Transverse colon (tissue), 4 donors: Measurements from ENCODE around the gene TMEM42.

Experiments
- CTCF ChIP-seq, 5 experiments: fragments of 200-600 bp in 3 of 5; fragments of 450-650 bp in 2 of 5; sonication (generic) in 3 of 5; IDR thresholded peaks; 1 replicate in 2 of 5; 2 replicates in 3 of 5; pipeline ENCODE4 v1.5.1; 2016 to 2017; ENCODE audit warnings: antibody characterized with exemption in 5 of 5, inconsistent platforms in 3 of 5, mild to moderate bottlenecking in 2 of 5, moderate library complexity in 1 of 5
- EP300 ChIP-seq: sonication (generic); formaldehyde crosslinking; IDR thresholded peaks from one replicate; pipeline ENCODE4 v1.6.1; 2017; ENCODE audit warnings: antibody characterized with exemption, low read depth
- POLR2A ChIP-seq: fragments of 450-650 bp; IDR thresholded peaks from one replicate; pipeline ENCODE4 v1.6.1; 2016; ENCODE audit warnings: antibody characterized with exemption, mild to moderate bottlenecking, moderate library complexity
- POLR2AphosphoS5 ChIP-seq, 3 donors: sonication (generic); formaldehyde crosslinking; IDR thresholded peaks; one replicate each; pipeline ENCODE4 v1.6.1; 2016; ENCODE audit warnings: antibody characterized with exemption in 3 of 3

GRCh38 chr3:44880284-44880683, 18.6 kb downstream of the TMEM42 start:
- TF ChIP-seq CTCF (IDR thresholded peaks at IDR 0.05) (no peak), EP300 (no peak), POLR2A (no peak), POLR2AphosphoS5 (IDR thresholded peaks at IDR 0.05) (no peak)
